ENCODE data around the gene RNLS. TPM values are rescaled to one million over a fixed set of nuclear protein-coding genes. Genes with fewer than 3 reads are reported as not detected.

Gene RNLS
- total RNA-seq = 20.8 TPM

DNA sequence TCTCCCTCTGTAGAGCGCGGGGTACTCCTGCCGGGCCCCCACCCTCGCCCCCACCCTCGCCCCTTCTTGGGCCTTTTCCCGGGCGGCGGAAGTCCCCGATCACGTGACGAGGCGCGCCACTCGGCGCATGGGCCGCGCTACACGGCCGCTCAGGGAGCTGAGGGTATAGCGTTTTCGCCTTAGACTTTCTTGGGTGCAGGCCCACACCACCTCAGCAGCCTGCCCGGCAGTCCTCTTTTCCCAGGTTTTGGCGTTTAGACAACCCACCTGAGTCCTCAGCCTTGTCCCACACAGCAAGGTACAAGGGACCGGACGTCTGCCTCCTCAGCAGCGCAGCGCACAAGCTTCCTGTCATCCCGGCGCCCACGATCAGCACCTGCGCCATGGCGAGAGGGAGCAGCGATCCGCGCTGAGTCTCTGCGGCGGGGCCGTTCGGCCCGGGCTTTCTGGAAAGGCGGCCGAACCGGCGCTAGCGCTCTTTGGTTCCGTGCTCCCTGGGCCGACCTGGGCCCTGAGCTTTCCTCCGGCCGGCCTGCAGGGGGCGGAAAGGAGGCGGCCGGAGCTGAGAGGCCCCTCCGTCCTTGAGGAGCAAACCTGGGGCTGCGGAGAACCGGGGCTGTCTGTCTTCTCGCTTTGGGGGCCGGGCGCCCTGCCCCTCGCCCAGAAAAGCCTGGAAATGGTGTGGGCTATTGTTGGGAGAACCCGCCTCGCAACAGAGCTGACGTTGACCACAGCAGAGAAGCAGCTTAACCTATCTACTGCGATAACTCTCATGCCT is at the start of gene RNLS:
Gene RNLS, minus strand, starts transcription at position 513 of the 778 bp plus-strand sequence.
- DNase-seq (ENCODE audit: low spot score) = peak; percentile 80

DNA sequence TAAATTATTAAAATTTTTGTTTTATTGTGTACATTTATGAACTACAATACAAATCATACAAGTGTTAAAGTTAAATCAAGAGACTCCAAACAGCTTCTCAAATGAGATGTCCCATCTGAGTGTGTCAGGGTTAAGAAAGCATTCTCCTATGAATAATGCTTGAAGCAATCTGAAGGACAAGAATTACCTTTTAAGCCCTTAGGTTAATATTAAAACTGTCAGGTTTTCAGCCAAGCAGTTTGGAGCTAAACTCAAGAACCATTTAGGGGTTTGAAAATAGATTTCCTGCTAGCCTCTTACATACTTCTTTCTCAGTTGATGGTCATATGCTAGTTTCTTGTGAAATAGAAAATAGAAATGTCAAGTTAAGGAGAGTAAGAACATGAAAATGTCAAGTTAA is 41.7 kb upstream of the RNLS start:
- no peak for DNase-seq (ENCODE audit: low spot score)

DNA sequence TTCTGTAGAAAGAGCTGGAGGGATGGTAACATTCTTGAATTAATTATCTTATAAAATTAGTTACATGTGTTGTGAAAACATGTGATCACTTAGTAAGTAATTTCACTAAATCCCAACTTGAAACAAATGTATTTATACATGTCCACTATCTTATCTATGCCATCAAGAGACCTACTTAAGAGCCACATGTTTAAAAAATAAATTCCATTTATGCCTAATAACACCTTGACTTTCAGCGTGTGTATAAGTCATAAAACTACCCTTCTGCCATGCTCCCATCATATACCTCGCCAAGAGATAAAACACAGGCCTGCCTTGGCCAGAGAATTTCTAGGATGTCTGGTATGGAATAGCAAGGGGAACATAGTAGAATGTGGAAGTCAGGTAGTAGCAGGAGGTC is 40.7 kb upstream of the RNLS start:
- no peak for DNase-seq (ENCODE audit: low spot score)

DNA sequence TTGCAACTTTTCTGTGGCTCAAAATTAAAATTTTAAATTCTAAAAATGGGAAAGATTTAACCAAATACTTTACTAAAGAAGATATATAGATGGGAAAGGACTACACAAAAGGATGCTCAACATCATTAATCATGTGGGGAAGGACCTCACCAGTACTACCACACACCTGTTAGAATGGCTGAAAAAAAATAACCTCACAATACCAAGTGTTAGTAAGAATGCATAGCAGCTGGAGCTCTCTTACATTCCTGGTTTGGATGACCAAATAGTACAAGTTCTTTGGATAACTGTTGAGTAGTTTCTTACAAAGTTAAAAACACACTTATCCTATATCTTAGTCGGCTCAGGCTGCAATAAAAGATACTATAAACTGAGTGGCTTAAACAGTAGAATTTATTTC is 37.3 kb upstream of the RNLS start:
- DNase-seq (ENCODE audit: low spot score) = no peak

DNA sequence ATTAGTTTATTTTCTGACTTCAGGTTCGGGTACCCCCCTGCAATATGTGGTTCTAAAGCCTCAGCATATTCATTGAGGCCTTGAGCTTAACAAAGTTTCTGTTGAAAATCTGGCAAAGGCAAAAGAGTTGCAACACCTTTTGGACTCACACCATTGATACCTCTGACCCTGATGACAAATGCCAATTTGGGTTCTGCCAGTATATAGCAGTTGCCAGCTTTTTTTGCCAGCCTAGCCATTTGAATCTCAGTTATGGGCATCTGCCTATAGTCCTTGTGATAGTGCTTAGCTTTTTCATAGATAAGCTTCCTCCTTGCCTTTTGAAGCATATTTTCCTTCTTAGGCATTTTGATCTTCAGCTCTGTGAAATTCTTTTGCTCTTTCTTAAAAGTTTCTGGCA is 35.4 kb upstream of the RNLS start:
- DNase-seq (ENCODE audit: low spot score) = no peak

DNA sequence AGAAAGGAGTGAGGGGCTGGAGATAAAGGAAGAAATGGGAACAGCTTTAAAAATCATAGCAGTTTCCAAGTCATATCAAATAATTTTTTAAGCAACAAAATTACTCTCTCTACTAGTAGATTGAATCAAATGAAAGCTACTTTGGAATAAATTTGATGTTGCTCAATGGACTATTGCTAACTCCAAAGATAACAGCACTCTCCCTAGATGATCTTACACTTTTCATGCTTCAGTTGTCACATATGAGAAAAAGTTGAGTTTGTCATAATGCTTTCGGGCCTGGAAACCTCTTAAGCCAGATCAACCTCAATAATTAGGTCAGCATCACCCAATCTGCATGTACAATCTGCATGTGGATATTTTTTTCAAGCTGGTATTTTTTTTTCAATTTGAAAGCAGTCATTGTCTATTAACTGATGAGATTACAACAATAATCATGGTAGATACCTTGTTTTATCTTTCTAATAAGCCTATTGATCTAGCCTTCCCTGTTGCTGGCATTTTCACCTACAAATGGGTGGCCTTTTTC is 34.7 kb upstream of the RNLS start:
- DNase-seq (ENCODE audit: low spot score) = no peak

DNA sequence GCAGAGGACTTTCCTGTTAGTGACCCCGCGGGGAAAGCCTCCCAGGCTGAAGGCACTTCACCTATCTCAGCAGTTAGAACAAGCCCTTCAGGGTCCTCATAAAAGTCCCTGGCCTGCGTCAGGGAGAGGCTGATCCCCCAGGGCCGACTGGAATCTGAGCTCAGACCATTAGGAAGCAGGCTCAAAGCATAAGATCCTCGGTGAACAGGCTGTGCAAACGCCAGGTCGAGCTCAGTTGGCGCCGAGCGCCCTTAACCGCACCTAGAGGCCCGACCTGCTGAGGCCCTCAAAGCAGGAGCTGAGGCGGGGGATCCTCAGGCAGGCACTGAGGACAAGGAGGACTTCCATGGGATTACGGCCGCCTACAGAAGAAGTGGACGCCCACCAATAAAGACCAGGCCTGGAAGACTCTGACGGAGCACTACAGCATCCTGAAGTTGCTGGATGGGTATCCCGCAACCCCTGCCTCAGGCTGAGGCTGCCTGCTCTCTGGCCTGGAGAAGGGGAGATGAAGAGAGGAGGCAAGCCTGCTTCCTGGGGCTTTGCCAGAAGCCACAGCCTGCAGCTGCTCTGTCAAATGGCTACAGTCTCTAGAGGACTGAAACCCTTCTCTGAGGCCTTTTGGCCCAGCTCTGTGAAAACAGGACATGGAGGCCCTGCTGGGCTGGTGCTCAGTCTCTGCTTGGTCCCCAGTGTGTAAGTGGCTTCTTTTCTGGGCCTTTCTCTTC is 33.3 kb upstream of the RNLS start:
- DNase-seq (ENCODE audit: low spot score) = no peak

DNA sequence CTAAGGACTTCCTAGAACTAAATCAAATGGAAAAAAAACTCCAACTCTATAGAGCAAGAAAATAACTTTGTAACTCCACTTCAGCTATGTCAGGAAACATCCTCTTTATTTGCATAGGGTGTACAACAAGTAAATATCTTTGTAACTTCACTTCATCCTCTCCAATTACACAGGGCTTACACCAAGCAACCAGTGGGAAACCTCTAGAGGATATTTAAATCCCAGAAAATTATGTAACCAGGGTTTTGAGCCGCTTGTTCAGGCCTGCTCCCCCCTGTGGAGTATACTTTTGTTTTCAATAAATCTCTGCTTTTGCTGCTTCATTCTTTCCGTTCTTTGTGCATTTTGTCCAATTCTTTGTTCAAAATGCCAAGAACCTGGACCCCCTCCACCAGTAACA is 25.7 kb upstream of the RNLS start:
- no peak for DNase-seq (ENCODE audit: low spot score)

DNA sequence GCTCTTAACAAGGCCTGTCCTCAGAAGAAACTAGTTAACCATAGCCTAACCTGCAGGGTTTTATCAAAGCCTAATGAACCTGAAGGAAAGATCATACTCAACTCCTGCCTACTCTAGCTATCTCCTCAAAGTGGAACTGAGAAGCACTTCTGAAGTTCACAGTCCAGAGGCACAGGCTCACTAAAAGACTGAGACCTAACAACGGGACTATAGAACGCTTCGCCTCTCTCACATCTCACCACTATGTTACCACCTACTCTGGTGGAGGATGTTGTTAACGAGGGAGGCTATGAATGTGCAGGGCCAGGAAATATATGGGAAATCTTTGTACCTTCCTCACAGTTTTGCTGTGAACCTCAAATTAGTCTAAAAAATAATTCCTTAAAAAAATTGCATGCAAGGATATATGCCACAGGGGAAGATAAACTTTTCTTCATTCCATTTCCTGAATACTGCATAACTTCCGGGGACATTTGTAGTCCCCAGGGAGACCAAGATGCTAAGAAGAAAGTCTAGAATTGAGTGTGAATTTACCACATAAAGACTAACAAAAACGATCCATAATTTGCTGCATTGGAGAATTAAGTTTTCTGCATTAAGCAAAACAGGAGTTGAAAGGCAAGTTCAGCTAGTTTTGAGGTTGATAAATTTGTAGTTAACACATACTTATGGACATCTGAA is 25.1 kb upstream of the RNLS start:
- DNase-seq (ENCODE audit: low spot score) = no peak

DNA sequence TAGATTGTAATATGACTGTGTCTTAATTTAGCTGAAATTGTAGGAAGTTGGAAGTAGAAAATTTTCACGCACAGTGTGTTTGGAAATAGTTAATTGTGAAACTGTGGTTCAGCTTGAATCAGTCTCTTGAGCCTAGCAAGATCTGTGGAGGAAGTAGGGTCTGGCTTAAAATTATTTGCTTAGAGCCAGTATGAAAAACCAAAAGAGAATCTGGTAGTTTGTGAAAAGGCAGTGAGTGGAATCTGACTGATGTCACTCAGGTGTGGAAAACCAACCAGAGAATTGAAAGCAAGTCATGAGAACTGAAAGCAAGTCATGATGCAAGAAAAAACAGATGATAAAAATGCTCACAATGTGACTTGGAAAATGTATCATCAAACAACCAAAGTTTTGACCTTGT is 14.9 kb upstream of the RNLS start:
- no peak for DNase-seq (ENCODE audit: low spot score)

DNA sequence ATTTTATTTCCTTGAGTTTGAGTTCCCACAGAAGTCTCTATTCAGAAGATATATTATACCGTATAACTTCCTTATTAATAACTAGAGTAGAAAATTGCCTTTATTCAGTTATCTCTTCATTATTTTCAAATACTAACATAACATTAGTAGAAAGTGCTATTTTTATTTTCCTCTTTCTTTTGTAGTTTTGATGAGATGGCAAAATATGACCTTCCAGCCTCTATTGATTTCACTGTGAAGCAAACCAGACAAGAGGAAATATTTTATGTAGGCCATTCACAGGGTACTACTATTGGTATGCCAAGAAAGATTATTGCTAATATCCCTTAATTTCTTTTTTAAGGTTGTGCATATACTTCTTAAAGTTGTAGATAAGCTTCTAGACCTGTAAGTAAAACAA is 11.4 kb upstream of the RNLS start:
- DNase-seq (ENCODE audit: low spot score) = no peak

DNA sequence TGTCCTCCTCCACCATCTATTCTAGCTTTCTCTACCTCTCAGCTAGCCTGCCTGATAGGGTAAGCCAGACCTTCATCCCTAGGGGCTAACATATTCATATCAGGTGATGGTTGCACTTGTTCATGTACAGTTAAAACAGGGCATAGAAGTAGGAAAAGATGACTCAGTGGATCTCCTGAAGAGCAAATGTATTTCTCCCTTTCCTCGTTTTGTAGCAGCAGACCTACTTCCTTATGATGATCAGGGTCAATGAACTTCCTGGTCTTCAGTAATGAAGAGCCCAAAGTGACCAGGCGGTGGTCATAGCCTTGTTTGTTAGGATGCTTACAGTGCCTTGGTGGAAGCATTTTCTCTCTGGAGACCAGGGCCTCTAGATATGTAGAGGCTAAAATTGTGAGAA is 9.8 kb upstream of the RNLS start:
- DNase-seq (ENCODE audit: low spot score) = no peak

DNA sequence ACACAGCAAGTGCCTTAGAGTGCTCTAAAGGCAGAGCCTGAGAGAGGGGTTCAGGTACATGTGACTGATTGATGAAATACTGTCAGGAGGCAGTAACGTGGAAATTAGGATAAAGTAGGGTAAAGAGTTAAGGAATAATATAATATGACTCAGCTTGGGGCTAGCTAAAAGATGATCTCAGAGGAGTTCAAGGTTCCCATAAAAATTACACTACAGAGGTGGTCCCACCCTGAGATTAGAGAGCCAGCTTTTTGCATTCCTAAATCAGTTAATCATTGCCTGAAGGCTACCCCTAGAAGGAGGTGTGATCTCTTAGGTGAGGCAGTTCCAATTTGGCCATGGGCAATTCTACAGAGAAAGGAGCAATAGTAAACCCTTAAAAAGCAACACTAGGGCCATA is 9.3 kb upstream of the RNLS start:
- no peak for DNase-seq (ENCODE audit: low spot score)

DNA sequence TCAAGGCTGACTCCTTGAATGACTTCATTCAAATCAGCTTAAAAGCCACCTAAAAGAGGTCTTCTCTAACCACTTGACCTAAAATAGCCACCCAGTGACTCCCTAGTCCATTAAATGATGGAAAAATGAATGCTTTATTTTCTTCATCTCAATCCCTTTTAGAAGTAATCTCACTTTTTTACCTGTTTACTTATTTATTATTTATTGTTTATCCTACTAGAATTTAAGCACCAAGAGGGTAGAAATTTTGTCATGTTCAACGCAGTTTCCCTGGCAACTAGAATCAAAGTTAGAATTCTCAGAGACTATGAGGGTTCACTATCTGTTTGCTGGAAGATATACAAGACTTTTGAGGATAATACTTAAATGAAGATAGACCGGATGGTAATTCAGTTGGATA is 3.3 kb upstream of the RNLS start, which contains the start of gene LIPJ:
Gene LIPJ, plus strand, starts transcription at position 301 of the 400 bp plus-strand sequence. CDS start 3,926 bp downstream, outside the sequence.
- DNase-seq (ENCODE audit: low spot score) = no peak

DNA sequence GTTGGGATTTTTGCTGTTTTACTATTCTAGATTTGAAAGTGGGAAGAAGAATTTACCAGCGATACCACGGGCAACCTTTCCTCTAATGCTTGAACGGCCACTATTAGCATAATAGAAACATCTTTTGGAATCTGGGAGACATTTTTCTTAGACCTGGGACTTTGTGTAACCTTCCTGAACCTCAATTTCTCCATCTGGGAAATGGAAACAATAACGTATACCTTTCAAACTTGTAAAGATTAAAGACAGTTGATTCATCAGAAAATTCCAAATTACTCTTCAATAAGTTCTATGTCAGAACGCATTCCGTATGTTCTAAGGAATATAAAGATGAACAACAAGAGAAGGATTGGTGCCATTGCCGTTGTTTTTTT is 453 bp upstream of the RNLS start:
- no peak for DNase-seq (ENCODE audit: low spot score)

DNA sequence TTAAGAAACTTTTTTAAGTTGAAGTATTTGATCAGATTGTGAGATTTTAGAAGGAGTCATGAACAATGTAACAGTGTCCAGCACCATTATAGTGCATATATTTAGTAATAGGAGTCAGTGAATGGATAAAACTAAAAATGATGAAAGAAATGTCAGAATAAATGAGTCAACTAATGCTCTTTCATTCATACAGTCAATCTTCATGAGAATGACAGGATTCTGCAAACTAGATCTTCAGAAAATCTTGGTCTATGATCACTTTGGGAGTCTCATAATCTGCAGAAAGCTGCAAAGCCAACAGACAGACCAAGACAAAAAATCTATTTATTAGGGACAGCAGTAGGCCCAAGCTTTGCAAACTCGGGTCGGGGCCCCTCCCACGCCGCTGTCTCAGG is 710 bp downstream of the RNLS start:
- DNase-seq (ENCODE audit: low spot score) = no peak

DNA sequence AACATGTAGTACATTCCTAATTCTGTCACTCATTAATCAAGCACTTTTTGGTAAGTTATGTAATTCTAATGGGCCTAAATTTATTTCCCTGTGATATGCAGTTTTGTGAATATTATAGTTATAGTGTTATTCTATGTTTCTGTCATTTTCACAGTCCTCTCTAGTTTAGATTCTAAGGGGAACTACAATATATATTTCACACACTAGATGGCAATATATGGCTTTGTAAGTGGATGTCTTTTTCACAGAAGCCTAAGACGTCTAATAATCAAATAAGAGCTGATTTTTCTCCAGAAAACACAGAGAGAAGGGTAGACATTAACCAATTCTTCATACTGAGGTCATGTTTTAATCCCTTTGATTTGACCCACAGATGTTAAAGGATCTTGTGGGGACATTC is 18.0 kb downstream of the RNLS start:
- no peak for DNase-seq (ENCODE audit: low spot score)

DNA sequence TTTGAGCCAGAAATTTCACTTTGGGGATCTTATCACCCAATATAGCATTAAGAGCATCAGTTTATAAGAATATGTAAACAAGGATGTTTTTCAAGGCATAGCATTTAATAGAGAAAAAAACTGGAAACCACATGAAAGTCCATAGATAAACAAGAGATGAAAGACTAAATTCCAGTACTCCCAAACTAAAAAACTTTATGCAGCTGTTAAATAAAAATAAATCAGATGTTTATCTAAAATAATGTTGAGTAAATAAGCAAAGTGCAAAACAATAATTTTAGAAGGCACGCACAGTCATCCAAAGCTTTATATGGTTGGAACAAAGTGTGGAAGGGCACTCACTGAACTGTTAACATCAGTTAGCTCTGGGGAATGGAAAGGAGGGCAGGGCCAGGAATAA is 21.0 kb downstream of the RNLS start:
- no peak for DNase-seq (ENCODE audit: low spot score)

DNA sequence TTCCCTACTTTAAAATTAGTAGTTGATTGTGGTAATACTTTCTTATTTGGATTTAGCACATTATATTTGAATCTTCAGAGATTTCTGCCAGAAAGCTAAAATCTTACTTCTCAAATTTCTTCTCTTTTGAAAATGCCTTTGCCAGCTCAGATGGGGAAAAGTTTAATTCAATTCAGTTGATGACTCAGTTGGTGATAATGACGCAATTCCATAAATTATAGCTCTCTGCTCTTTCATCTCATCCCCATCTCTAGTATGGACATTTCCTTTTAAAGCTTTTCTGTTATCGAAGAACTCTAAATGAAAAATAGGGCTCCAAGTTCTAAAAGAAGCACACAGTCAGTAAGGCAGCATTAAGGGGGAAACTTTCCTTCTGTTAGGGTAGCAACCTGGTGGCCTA is 25.5 kb downstream of the RNLS start:
- DNase-seq (ENCODE audit: low spot score) = no peak

DNA sequence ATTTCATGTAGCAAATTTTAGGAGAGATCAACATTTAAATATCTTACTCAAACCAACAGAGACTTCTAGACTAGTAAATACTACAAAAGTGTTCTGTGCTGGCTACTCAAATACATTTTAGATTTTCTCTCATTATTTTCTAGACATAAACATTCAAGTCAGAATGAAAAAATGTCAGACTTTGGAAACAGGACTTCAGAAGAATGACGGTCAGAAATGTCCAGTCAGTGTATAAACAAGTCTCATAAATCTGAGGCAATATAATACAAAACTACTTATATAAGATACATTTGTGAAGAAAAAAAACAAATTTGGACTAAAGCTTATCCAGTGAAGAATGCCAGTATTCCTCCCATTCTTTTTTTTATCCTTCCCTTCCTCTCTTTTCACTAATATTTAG is 25.9 kb downstream of the RNLS start:
- no peak for DNase-seq (ENCODE audit: low spot score)

DNA sequence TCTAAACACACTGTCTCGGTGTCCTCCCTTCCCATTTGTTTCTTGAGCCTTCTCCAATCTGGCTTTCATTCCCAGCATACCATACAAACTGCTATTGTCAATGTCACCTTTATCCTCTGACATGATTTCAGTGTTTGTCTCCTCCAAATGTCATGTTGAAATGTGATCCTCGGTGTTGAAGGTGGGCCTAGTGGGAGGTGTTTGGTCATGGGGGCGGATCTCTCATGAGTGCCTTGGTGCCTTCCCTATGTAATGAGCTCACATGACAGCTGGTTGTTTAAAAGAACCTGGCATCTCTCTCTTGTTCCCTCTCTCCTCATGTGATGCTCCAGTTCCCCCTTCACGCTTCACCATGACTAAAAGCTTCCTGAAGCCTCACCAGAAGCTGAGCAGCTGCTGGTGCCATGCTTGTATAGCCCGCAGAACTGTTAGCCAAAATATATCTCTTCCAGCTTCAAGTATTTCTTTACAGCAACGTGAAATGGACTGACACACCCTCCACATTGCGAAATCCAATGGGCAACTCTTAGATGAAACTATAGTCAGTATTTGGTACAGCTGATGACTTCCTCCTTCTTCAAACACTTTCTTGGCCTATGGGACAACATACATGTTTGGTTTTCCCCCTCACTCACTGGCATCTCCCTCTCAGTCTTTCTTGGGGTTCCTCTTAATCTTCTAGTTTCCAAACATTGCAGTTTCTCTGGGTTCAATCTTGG is 27.8 kb downstream of the RNLS start:
- DNase-seq (ENCODE audit: low spot score) = no peak

Measured in ureter (tissue), 1 donor.